H9 (cell line): ENCODE measurements around the gene FAM9C. TPM values are rescaled to one million over a fixed set of nuclear protein-coding genes. Genes with fewer than 3 reads are reported as not detected.

Source experiments
- DNase-seq: peaks from one replicate; pipeline ENCODE4 v3.0.0-alpha.2; 2017
- H2AFZ ChIP-seq: one replicate; pipeline ENCODE4 v1.6.1; 2013; ENCODE audit warnings: mild to moderate bottlenecking, low read length, control low read depth, moderate library complexity
- H2AK5ac ChIP-seq: 2 replicates; pipeline ENCODE4 v1.6.1; 2013; ENCODE audit warnings: low read length, control low read depth, mixed read lengths; ENCODE audit not compliant: insufficient read length
- H2BK120ac ChIP-seq: one replicate; pipeline ENCODE4 v1.6.1; 2013; ENCODE audit warnings: low read depth, mild to moderate bottlenecking, low read length, control low read depth, inconsistent platforms; ENCODE audit not compliant: poor library complexity, severe bottlenecking
- H2BK12ac ChIP-seq: 2 replicates; pipeline ENCODE4 v1.6.1; 2013; ENCODE audit warnings: low read length, control low read depth, mixed read lengths, low read depth; ENCODE audit not compliant: insufficient read length
- H2BK15ac ChIP-seq: 2 replicates; pipeline ENCODE4 v1.6.1; 2013; ENCODE audit warnings: low read depth, low read length, control low read depth
- H2BK20ac ChIP-seq: one replicate; pipeline ENCODE4 v1.6.1; 2013; ENCODE audit warnings: low read depth, mild to moderate bottlenecking, low read length, control low read depth, inconsistent platforms; ENCODE audit not compliant: poor library complexity, severe bottlenecking
- H2BK5ac ChIP-seq: 2 replicates; pipeline ENCODE4 v1.6.1; 2013; ENCODE audit warnings: low read length, control low read depth, mixed read lengths; ENCODE audit not compliant: insufficient read length
- H3K14ac ChIP-seq: 2 replicates; pipeline ENCODE4 v1.6.1; 2013; ENCODE audit warnings: low read length, control low read depth; ENCODE audit not compliant: insufficient read depth
- H3K18ac ChIP-seq: 2 replicates; pipeline ENCODE4 v1.6.1; 2013; ENCODE audit warnings: low read depth, mild to moderate bottlenecking, mixed read lengths, low read length, control low read depth; ENCODE audit not compliant: insufficient read length
- H3K23ac ChIP-seq: 2 replicates; pipeline ENCODE4 v1.6.1; 2013; ENCODE audit warnings: low read length, control low read depth, mixed read lengths, low read depth; ENCODE audit not compliant: insufficient read length
- H3K23me2 ChIP-seq: 2 replicates; pipeline ENCODE4 v1.6.1; 2013; ENCODE audit warnings: low read depth, mild to moderate bottlenecking, mixed read lengths, low read length, control low read depth; ENCODE audit not compliant: insufficient read length, poor library complexity, severe bottlenecking
- H3K27ac ChIP-seq: 2 replicates; pipeline ENCODE4 v1.5.1; 2013; ENCODE audit warnings: low read length, control low read depth, mixed read lengths, low read depth; ENCODE audit not compliant: insufficient read length
- H3K27me3 ChIP-seq: 2 replicates; pipeline ENCODE4 v1.6.1; 2013; ENCODE audit warnings: low read length, control low read depth, inconsistent platforms; ENCODE audit not compliant: insufficient read depth
- H3K4ac ChIP-seq: 2 replicates; pipeline ENCODE4 v1.6.1; 2013; ENCODE audit warnings: low read depth, mild to moderate bottlenecking, control low read depth, inconsistent platforms, low read length, moderate library complexity
- H3K4me1 ChIP-seq: 2 replicates; pipeline ENCODE4 v1.6.1; 2013; ENCODE audit warnings: low read length, control low read depth, inconsistent platforms; ENCODE audit not compliant: insufficient read depth
- H3K4me2 ChIP-seq: 2 replicates; pipeline ENCODE4 v1.6.1; 2013; ENCODE audit warnings: low read length, control low read depth, mixed read lengths; ENCODE audit not compliant: insufficient read length, insufficient read depth
- H3K56ac ChIP-seq: 2 replicates; pipeline ENCODE4 v1.6.1; 2013; ENCODE audit warnings: low read depth, mild to moderate bottlenecking, mixed read lengths, low read length, control low read depth; ENCODE audit not compliant: insufficient read length
- H3K79me1 ChIP-seq: 2 replicates; pipeline ENCODE4 v1.6.1; 2013; ENCODE audit warnings: low read depth, mild to moderate bottlenecking, moderate library complexity, low read length, control low read depth, inconsistent platforms; ENCODE audit not compliant: insufficient read depth, poor library complexity, severe bottlenecking
- H3K79me2 ChIP-seq: 2 replicates; pipeline ENCODE4 v1.6.1; 2013; ENCODE audit warnings: low read length, control low read depth, inconsistent platforms; ENCODE audit not compliant: insufficient read depth
- H3K9ac ChIP-seq: 2 replicates; pipeline ENCODE4 v1.6.1; 2013; ENCODE audit warnings: low read length, control low read depth, mixed read lengths; ENCODE audit not compliant: insufficient read length; ENCODE audit errors: extremely low read depth
- H3K9me3 ChIP-seq: one replicate; pipeline ENCODE4 v1.6.1; 2013; ENCODE audit warnings: low read depth, low read length, inconsistent platforms; ENCODE audit not compliant: control insufficient read depth
- H3T11ph ChIP-seq: one replicate; pipeline ENCODE4 v1.6.1; 2013; ENCODE audit warnings: mild to moderate bottlenecking, low read length, control low read depth, inconsistent platforms
- H4K20me1 ChIP-seq: one replicate; pipeline ENCODE4 v1.6.1; 2013; ENCODE audit not compliant: control insufficient read depth, insufficient read length, insufficient read depth
- H4K5ac ChIP-seq: 2 replicates; pipeline ENCODE4 v1.6.1; 2013; ENCODE audit warnings: low read depth, mild to moderate bottlenecking, mixed read lengths, low read length, control low read depth; ENCODE audit not compliant: insufficient read length
- H4K8ac ChIP-seq: replicated peaks from 2 replicates; pipeline ENCODE4 v1.6.1; 2013; ENCODE audit warnings: low read length, control low read depth, mixed read lengths, low read depth; ENCODE audit not compliant: insufficient read length
- H4K91ac ChIP-seq: 2 replicates; pipeline ENCODE4 v1.6.1; 2013; ENCODE audit warnings: low read depth, mild to moderate bottlenecking, moderate library complexity, mixed read lengths, low read length, control low read depth; ENCODE audit not compliant: insufficient read length
- H3K27ac Mint-ChIP-seq, 3 experiments: 2 replicates in 2 of 3; 3 replicates in 1 of 3; pipeline ENCODE4 v1.8.0; 2020 to 2021; ENCODE audit warnings: mixed read lengths in 3 of 3, mild to moderate bottlenecking in 1 of 3, moderate library complexity in 1 of 3
- H3K27me3 Mint-ChIP-seq: 2 replicates; pipeline ENCODE4 v1.8.0; 2021; ENCODE audit warnings: low read depth, mild to moderate bottlenecking, moderate library complexity, mixed read lengths
- H3K36me3 Mint-ChIP-seq, 3 experiments: 2 replicates in 2 of 3; 3 replicates in 1 of 3; pipeline ENCODE4 v1.8.0; 2020 to 2021; ENCODE audit warnings: low read depth in 3 of 3, mixed read lengths in 3 of 3; ENCODE audit not compliant: insufficient read depth in 1 of 3
- H3K4me1 Mint-ChIP-seq, 2 experiments: 2 replicates each; pipeline ENCODE4 v1.8.0; 2020; ENCODE audit warnings: mixed read lengths in 2 of 2
- H3K4me3 Mint-ChIP-seq, 2 experiments: 2 replicates in 1 of 2; 3 replicates in 1 of 2; pipeline ENCODE4 v1.8.0; 2020 to 2021; ENCODE audit warnings: mild to moderate bottlenecking in 2 of 2, mixed read lengths in 2 of 2, moderate library complexity in 1 of 2
- H3K9me3 Mint-ChIP-seq, 2 experiments: 2 replicates in 1 of 2; 3 replicates in 1 of 2; pipeline ENCODE4 v1.8.0; 2020; ENCODE audit warnings: mild to moderate bottlenecking in 2 of 2, mixed read lengths in 2 of 2, moderate library complexity in 1 of 2
- WGBS: extraction: QIAGEN DNeasy Blood & Tissue Kit; methylation state at CpG from one replicate; pipeline ENCODE4 v1.1.7; 2013; ENCODE audit warnings: missing lambda C conversion rate, low lambda C conversion rate, mixed read lengths; ENCODE audit not compliant: insufficient read length; ENCODE audit errors: extremely low coverage; 5-methylcytosine and 5-hydroxymethylcytosine counted together
- total RNA-seq: library from RNA; stranded (reverse); gene quantifications from 2 replicates; pipeline ENCODE4 v1.2.1, GENCODE V29; 2021
- TF ChIP-seq, protein P1 (sequence below): fragments of 200-600 bp; sonication (generic); conservative IDR thresholded peaks from 3 replicates; pipeline ENCODE4 v1.8.0; 2021; ENCODE audit warnings: antibody characterized with exemption, mild to moderate bottlenecking

The FAM9C gene
- total RNA-seq, 1 experiment from 2014 or later: not detected

GRCh38 chrX:13091111-13091765 is 46.8 kb upstream of the FAM9C start:
- H2BK5ac ChIP-seq: no peak overlapping the region
- no peaks in the 10 kb centered on the region for H3K79me2 ChIP-seq
- no peak overlapping the region for H2BK120ac ChIP-seq
- Mint-ChIP-seq H3K36me3 (peaks cover 4 to 8% (median 7%) of the 10 kb centered on the region in 3 experiments; a peak in 4 of 7 replicates), H3K9me3 (peaks cover 66% of the 10 kb centered on the region in 2 experiments), H3K4me1 (peaks cover 5 to 6% of the 10 kb centered on the region in 2 experiments; a peak in 3 of 4 replicates), H3K27ac (no peak overlapping the region), H3K4me3 (no peak overlapping the region), H3K27me3 (no peaks in the 10 kb centered on the region)
- peaks cover 5% of the 10 kb centered on the region for H3K9me3 ChIP-seq
- H3K23me2 ChIP-seq: no peaks in the 10 kb centered on the region
- no peak overlapping the region for H3K56ac ChIP-seq
- no peak overlapping the region for H3T11ph ChIP-seq
- H3K4ac ChIP-seq: no peak overlapping the region
- H2BK20ac ChIP-seq: no peak overlapping the region
- H3K23ac ChIP-seq: no peak overlapping the region
- DNase-seq: no peak
- no peak overlapping the region for H4K8ac ChIP-seq
- no peak overlapping the region for H2AK5ac ChIP-seq
- WGBS: no CpG with 5 or more reads among the region's 6 CpGs
- no peak overlapping the region for H4K5ac ChIP-seq
- H2BK12ac ChIP-seq: no peak overlapping the region
- H3K14ac ChIP-seq: no peak overlapping the region
- no peak overlapping the region for H3K27ac ChIP-seq
- no peak overlapping the region for H2AFZ ChIP-seq
- no peaks in the 10 kb centered on the region for H3K79me1 ChIP-seq
- H2BK15ac ChIP-seq: no peak overlapping the region
- no peaks in the 10 kb centered on the region; the same call in 1 of the 2 replicates for H3K4me1 ChIP-seq
- H4K20me1 ChIP-seq: no peaks in the 10 kb centered on the region
- TF ChIP-seq, protein P1, sequence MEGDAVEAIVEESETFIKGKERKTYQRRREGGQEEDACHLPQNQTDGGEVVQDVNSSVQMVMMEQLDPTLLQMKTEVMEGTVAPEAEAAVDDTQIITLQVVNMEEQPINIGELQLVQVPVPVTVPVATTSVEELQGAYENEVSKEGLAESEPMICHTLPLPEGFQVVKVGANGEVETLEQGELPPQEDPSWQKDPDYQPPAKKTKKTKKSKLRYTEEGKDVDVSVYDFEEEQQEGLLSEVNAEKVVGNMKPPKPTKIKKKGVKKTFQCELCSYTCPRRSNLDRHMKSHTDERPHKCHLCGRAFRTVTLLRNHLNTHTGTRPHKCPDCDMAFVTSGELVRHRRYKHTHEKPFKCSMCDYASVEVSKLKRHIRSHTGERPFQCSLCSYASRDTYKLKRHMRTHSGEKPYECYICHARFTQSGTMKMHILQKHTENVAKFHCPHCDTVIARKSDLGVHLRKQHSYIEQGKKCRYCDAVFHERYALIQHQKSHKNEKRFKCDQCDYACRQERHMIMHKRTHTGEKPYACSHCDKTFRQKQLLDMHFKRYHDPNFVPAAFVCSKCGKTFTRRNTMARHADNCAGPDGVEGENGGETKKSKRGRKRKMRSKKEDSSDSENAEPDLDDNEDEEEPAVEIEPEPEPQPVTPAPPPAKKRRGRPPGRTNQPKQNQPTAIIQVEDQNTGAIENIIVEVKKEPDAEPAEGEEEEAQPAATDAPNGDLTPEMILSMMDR: no peak
- H3K4me2 ChIP-seq: no peak overlapping the region
- H3K27me3 ChIP-seq: no peaks in the 10 kb centered on the region
- H3K18ac ChIP-seq: no peak overlapping the region
- H4K91ac ChIP-seq: no peak overlapping the region
- no peak overlapping the region for H3K9ac ChIP-seq
